Breast epithelium (tissue), 4 donors: ENCODE results near the gene GPR32. TPM values are rescaled to one million over a fixed set of nuclear protein-coding genes. Genes with fewer than 3 reads are reported as not detected.

ENCODE experiments used
- DNase-seq, 2 donors: peaks; one replicate each; pipeline ENCODE4 v3.0.0-alpha.2; 2019; ENCODE audit warnings: low spot score in 2 of 2
- H3K27ac ChIP-seq, 2 donors: fragments of 200-600 bp; sonication (generic) in 1 of 2; one replicate each; pipeline ENCODE4 v1.5.1; 2016 to 2019; ENCODE audit warnings: mild to moderate bottlenecking in 1 of 2
- H3K27me3 ChIP-seq, 2 donors: fragments of 200-600 bp; sonication (generic) in 1 of 2; one replicate each; pipeline versions ENCODE4 v1.5.1 to v1.6.0; 2017 to 2019; ENCODE audit warnings: control low read depth in 1 of 2, mild to moderate bottlenecking in 1 of 2
- H3K36me3 ChIP-seq: fragments of 200-600 bp; one replicate; pipeline ENCODE4 v1.5.1; 2019
- H3K4me1 ChIP-seq, 2 donors: fragments of 200-600 bp; sonication (generic); one replicate each; pipeline ENCODE4 v1.5.1; 2016 to 2019; ENCODE audit warnings: control low read depth in 1 of 2
- H3K4me3 ChIP-seq, 3 donors: fragments of 200-600 bp; sonication (generic); 1 replicate in 2 of 3; 2 replicates in 1 of 3; pipeline ENCODE4 v1.5.1; 2016 to 2019; ENCODE audit warnings: mild to moderate bottlenecking in 3 of 3, moderate library complexity in 2 of 3
- H3K9me3 ChIP-seq, 2 donors: fragments of 200-600 bp; sonication (generic) in 1 of 2; one replicate each; pipeline ENCODE4 v1.5.1; 2016 to 2019; ENCODE audit warnings: control low read depth in 1 of 2
- CTCF ChIP-seq, 3 donors: fragments of 450-650 bp; IDR thresholded peaks; one replicate each; pipeline ENCODE4 v1.5.1; 2016 to 2017; ENCODE audit warnings: antibody characterized with exemption in 3 of 3, mild to moderate bottlenecking in 3 of 3, moderate library complexity in 3 of 3
- POLR2A ChIP-seq: fragments of 450-650 bp; IDR thresholded peaks from one replicate; pipeline ENCODE4 v1.6.1; 2016; ENCODE audit warnings: antibody characterized with exemption, mild to moderate bottlenecking, moderate library complexity
- POLR2AphosphoS5 ChIP-seq, 3 donors: sonication (generic); formaldehyde crosslinking; IDR thresholded peaks; one replicate each; pipeline ENCODE4 v1.6.1; 2017; ENCODE audit warnings: antibody characterized with exemption in 3 of 3
- intact Hi-C: fragments of 100-400 bp; cut with DNase I; formaldehyde crosslinking; loops from one replicate; pipeline ENCODE4 v1.15.1; 2023; ENCODE audit warnings: low total_unique reads
- total RNA-seq, 3 donors: library from RNA; depleted of rRNA; stranded (reverse); fragments of >200 nt; gene quantifications; one replicate each; pipeline ENCODE4 v1.1.0, GENCODE V29; 2016

GPR32 gene
- total RNA-seq, 3 donors from 2014 or later = not detected

GRCh38 chr19:50812474-50812873 lies 42.2 kb downstream of the GPR32 start:
- intact Hi-C loops = no loop called here
- H3K9me3 ChIP-seq = no peaks in the 10 kb centered on the region
- no peak overlapping the region for H3K27ac ChIP-seq
- H3K27me3 ChIP-seq = peaks cover 0 to 11% of the 10 kb centered on the region in 2 donors
- no peak for DNase-seq
- no peaks in the 10 kb centered on the region for H3K36me3 ChIP-seq
- TF ChIP-seq POLR2AphosphoS5 (IDR thresholded peaks at IDR 0.05) = no peak
- no peaks in the 10 kb centered on the region for H3K4me1 ChIP-seq
- H3K4me3 ChIP-seq = no peak overlapping the region

GRCh38 chr19:50814883-50815282 lies 44.6 kb downstream of the GPR32 start:
- intact Hi-C loops = no loop called here
- DNase-seq = no peak
- Histone ChIP-seq H3K36me3 (no peaks in the 10 kb centered on the region), H3K27ac (no peak overlapping the region), H3K4me3 (no peak overlapping the region), H3K27me3 (peaks cover 0 to 31% of the 10 kb centered on the region in 2 donors), H3K9me3 (no peaks in the 10 kb centered on the region), H3K4me1 (no peaks in the 10 kb centered on the region)
- TF ChIP-seq POLR2A (no peak), POLR2AphosphoS5 (IDR thresholded peaks at IDR 0.05) (no peak), CTCF (IDR thresholded peaks at IDR 0.05) (no peak)

- H3K9me3 ChIP-seq = no peaks in the 10 kb centered on the region
- no peak overlapping the region for H3K27ac ChIP-seq
- H3K36me3 ChIP-seq = no peaks in the 10 kb centered on the region
- intact Hi-C loops = no loop called here
- DNase-seq = no peak
- H3K4me3 ChIP-seq = no peak overlapping the region
- TF ChIP-seq CTCF (IDR thresholded peaks at IDR 0.05) (no peak), POLR2AphosphoS5 (IDR thresholded peaks at IDR 0.05) (no peak), POLR2A (no peak)
- no peaks in the 10 kb centered on the region for H3K4me1 ChIP-seq
- H3K27me3 ChIP-seq = peaks cover 0 to 37% of the 10 kb centered on the region in 2 donors
These were observed 45.2 kb downstream of the GPR32 start for GRCh38 chr19:50815439-50815838.

GRCh38 chr19:50817941-50818858 lies 47.9 kb downstream of the GPR32 start:
- H3K9me3 ChIP-seq = no peaks in the 10 kb centered on the region
- H3K4me1 ChIP-seq = no peaks in the 10 kb centered on the region
- peaks cover 0 to 61% of the 10 kb centered on the region in 2 donors for H3K27me3 ChIP-seq
- intact Hi-C loops = no loop called here
- H3K27ac ChIP-seq = no peak overlapping the region
- H3K36me3 ChIP-seq = no peaks in the 10 kb centered on the region
- no peak for DNase-seq
- peak overlapping the region in 2 of 3 donors; percentile 41 to 60 for H3K4me3 ChIP-seq
- TF ChIP-seq POLR2AphosphoS5 (IDR thresholded peaks at IDR 0.05) = no peak

- Histone ChIP-seq H3K36me3 (no peaks in the 10 kb centered on the region), H3K9me3 (no peaks in the 10 kb centered on the region), H3K27ac (no peak overlapping the region), H3K4me3 (no peak overlapping the region), H3K27me3 (peaks cover 0 to 69% of the 10 kb centered on the region in 2 donors), H3K4me1 (no peaks in the 10 kb centered on the region)
- DNase-seq = no peak
- intact Hi-C loops = no loop called here
- no peak for TF ChIP-seq POLR2AphosphoS5 (IDR thresholded peaks at IDR 0.05)
- no peak for TF ChIP-seq CTCF (IDR thresholded peaks at IDR 0.05)
- no peak for TF ChIP-seq POLR2A
These were observed 48.7 kb downstream of the GPR32 start for GRCh38 chr19:50818859-50819472.

GRCh38 chr19:50819636-50820035 lies 49.4 kb downstream of the GPR32 start:
- H3K36me3 ChIP-seq = no peaks in the 10 kb centered on the region
- no peak overlapping the region for H3K4me3 ChIP-seq
- no peaks in the 10 kb centered on the region for H3K9me3 ChIP-seq
- H3K4me1 ChIP-seq = no peaks in the 10 kb centered on the region
- DNase-seq = no peak
- TF ChIP-seq POLR2AphosphoS5 (IDR thresholded peaks at IDR 0.05) (no peak), POLR2A (no peak), CTCF (IDR thresholded peaks at IDR 0.05) (no peak)
- H3K27ac ChIP-seq = no peak overlapping the region
- H3K27me3 ChIP-seq = peaks cover 0 to 70% of the 10 kb centered on the region in 2 donors
- intact Hi-C loops = no loop called here
